Stomach smooth muscle (tissue), 2 donors: ENCODE data around the gene ZC3H12A.

ENCODE experiments used
- H3K27ac ChIP-seq: one replicate; pipeline ENCODE4 v1.7.0; 2013; ENCODE audit warnings: mild to moderate bottlenecking, low read length, inconsistent platforms
- H3K27me3 ChIP-seq, 2 donors: one replicate each; pipeline ENCODE4 v1.7.0; 2013; ENCODE audit warnings: low read length in 2 of 2; ENCODE audit not compliant: insufficient read depth in 2 of 2, control insufficient read depth in 1 of 2
- H3K36me3 ChIP-seq, 2 donors: one replicate each; pipeline ENCODE4 v1.7.0; 2013; ENCODE audit warnings: low read length in 2 of 2; ENCODE audit not compliant: control insufficient read depth in 2 of 2, insufficient read depth in 2 of 2
- H3K4me1 ChIP-seq: one replicate; pipeline ENCODE4 v1.7.0; 2013; ENCODE audit warnings: low read length; ENCODE audit not compliant: control insufficient read depth, insufficient read depth
- H3K4me3 ChIP-seq, 2 donors: one replicate each; pipeline ENCODE4 v1.7.0; 2013; ENCODE audit warnings: low read length in 2 of 2
- H3K9ac ChIP-seq, 2 donors: one replicate each; pipeline ENCODE4 v1.7.0; 2013; ENCODE audit warnings: low read length in 2 of 2, mild to moderate bottlenecking in 1 of 2
- H3K9me3 ChIP-seq, 2 donors: one replicate each; pipeline ENCODE4 v1.7.0; 2013; ENCODE audit warnings: low read length in 2 of 2; ENCODE audit not compliant: control insufficient read depth in 2 of 2
- donor health status: healthy.
- donor health status: Pancreatic carcinoma.

The ZC3H12A gene

DNA sequence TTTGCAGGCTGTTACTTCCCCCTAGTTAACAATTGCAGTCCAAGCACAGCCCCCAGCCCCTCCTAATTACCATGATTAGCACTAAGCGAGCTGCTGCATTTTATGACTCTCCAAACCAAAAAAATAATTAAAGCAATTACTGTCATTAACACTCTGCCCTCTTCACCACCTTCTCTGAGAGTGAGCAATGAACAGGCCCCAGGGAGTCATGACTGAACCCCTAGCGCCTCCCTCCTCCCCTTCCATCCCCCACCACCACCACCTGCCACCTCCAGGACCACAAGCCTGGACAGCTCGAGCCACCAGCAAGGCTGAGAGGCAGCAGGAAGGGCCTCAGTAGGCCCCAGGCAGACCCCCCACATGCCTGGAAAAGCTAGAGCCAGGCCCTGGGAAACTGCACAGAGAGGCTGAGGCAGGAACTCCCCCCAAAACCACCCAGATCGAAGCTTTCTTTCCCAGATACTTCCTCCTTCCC lies 35.5 kb upstream of the ZC3H12A start:
- H3K9me3 ChIP-seq = no peaks in the 10 kb centered on the region
- no peaks in the 10 kb centered on the region for H3K36me3 ChIP-seq
- no peaks in the 10 kb centered on the region for H3K4me1 ChIP-seq
- H3K9ac ChIP-seq = no peak overlapping the region
- peaks cover 3 to 24% of the 10 kb centered on the region in 2 donors for H3K27me3 ChIP-seq
- no peak overlapping the region for H3K27ac ChIP-seq
- no peak overlapping the region for H3K4me3 ChIP-seq

DNA sequence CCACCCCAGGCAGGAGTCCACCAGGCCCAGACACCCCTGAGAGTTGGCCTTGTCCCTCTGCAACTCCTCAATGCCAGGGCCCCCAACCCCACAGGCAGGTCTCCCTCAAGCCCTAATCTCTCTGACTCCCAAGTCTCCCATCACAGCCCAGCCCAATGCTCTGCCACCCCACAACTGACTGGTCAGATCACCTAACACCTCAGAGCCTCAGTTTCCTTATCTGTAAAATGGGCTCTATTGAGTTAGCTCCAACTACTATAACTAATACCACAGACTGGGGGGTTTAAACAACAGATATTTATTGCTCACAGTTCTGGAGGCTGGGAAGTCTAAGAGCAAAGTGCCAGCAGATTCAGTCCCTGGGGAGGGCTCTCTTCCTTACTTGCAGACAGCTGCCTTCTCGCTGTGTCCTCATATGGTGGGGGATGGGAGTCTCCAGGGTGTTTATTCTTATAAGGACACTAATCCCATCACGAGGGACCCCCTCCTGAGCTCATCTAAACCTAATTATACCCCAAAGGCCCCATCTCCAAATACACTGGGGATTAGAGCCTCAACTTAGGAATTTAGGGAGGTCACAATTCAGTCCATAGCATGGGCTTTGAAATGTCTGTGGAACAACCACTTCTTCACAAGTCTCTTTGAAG lies 34.9 kb upstream of the ZC3H12A start:
- Histone ChIP-seq H3K36me3 (no peaks in the 10 kb centered on the region), H3K27ac (no peak overlapping the region), H3K27me3 (peaks cover 3 to 24% of the 10 kb centered on the region in 2 donors), H3K9me3 (no peaks in the 10 kb centered on the region), H3K4me1 (no peaks in the 10 kb centered on the region), H3K9ac (no peak overlapping the region), H3K4me3 (no peak overlapping the region)

- no peak overlapping the region for H3K9ac ChIP-seq
- H3K4me3 ChIP-seq = no peak overlapping the region
- H3K27ac ChIP-seq = no peak overlapping the region
- H3K27me3 ChIP-seq = peaks cover 3 to 26% of the 10 kb centered on the region in 2 donors
- H3K4me1 ChIP-seq = no peaks in the 10 kb centered on the region
- H3K9me3 ChIP-seq = no peaks in the 10 kb centered on the region
- no peaks in the 10 kb centered on the region for H3K36me3 ChIP-seq
Measured at GRCh38 chr1:37441490-37441889, 32.9 kb upstream of the ZC3H12A start.

DNA sequence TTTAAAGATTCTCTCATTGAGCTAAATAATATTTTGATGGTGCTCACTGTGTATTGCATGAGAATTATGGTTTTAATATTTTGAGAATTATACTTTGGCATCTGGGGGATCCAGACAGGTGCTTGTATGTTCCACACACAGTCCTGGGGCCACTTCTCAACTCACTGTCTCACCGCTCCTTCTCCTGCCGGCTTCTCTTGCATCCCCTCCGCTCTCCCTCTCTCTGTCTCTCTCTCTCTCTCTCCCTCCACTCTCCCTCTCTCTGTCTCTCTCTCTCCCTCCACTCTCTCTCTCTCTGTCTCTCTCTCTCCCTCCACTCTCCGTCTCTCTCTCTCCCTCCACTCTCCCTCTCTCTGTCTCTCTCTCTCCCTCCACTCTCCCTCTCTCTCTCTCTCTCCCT lies 32.2 kb upstream of the ZC3H12A start:
- no peaks in the 10 kb centered on the region for H3K36me3 ChIP-seq
- peaks cover 8 to 26% of the 10 kb centered on the region in 2 donors for H3K27me3 ChIP-seq
- H3K4me1 ChIP-seq = no peaks in the 10 kb centered on the region
- H3K27ac ChIP-seq = no peak overlapping the region
- H3K9ac ChIP-seq = no peak overlapping the region
- H3K9me3 ChIP-seq = no peaks in the 10 kb centered on the region
- H3K4me3 ChIP-seq = no peak overlapping the region

DNA sequence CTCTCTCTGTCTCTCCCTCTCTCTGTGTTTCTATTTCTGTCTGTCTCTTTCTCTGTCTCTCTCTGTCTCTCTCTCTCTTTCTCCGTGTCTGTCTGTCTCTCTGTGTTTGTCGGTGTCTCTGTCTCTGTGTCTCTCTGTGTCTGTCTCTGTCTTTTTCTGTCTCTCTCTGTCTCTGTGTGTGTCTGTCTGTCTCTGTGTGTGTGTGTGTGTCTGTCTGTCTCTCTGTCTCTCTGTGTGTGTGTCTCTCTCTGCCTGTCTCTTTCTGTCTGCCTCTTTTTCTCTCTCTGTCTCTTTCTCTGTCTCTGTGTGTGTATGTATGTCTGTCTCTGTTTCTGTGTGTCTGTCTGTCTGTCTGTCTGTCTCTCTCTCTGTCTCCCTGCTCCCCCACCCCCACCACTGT lies 31.7 kb upstream of the ZC3H12A start:
- Histone ChIP-seq H3K27ac (no peak overlapping the region), H3K9me3 (no peaks in the 10 kb centered on the region), H3K4me1 (no peaks in the 10 kb centered on the region), H3K36me3 (no peaks in the 10 kb centered on the region), H3K27me3 (peaks cover 12 to 23% of the 10 kb centered on the region in 2 donors), H3K4me3 (no peak overlapping the region), H3K9ac (no peak overlapping the region)

- H3K4me1 ChIP-seq = no peaks in the 10 kb centered on the region
- H3K4me3 ChIP-seq = no peak overlapping the region
- no peaks in the 10 kb centered on the region for H3K36me3 ChIP-seq
- H3K9me3 ChIP-seq = no peaks in the 10 kb centered on the region
- H3K27me3 ChIP-seq = peaks cover 16 to 23% of the 10 kb centered on the region in 2 donors
- no peak overlapping the region for H3K27ac ChIP-seq
- H3K9ac ChIP-seq = no peak overlapping the region
Measured at GRCh38 chr1:37446874-37447273, 27.5 kb upstream of the ZC3H12A start.

DNA sequence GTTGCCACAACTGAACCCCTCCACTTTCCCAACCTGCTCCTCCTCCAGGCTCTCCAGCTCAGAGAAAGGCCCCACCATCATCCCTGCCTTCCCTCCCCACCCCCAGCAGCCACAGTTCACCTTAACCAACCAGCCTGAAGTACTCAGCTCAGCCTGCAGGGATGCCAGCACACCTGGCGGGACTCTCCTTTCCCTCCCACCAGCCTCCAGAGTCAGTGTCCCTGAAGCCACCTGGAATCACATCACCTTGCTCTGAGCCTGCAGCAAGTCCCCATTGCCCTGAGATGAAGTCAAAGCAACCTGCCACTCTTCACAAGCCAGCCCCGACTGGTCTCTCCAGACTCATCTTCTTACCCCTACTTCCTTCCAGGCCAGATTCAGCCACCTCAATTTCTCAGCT lies 26.2 kb upstream of the ZC3H12A start:
- H3K9ac ChIP-seq = no peak overlapping the region
- H3K4me3 ChIP-seq = no peak overlapping the region
- no peaks in the 10 kb centered on the region for H3K4me1 ChIP-seq
- no peak overlapping the region for H3K27ac ChIP-seq
- peaks cover 16 to 23% of the 10 kb centered on the region in 2 donors for H3K27me3 ChIP-seq
- no peaks in the 10 kb centered on the region for H3K9me3 ChIP-seq
- H3K36me3 ChIP-seq = no peaks in the 10 kb centered on the region

DNA sequence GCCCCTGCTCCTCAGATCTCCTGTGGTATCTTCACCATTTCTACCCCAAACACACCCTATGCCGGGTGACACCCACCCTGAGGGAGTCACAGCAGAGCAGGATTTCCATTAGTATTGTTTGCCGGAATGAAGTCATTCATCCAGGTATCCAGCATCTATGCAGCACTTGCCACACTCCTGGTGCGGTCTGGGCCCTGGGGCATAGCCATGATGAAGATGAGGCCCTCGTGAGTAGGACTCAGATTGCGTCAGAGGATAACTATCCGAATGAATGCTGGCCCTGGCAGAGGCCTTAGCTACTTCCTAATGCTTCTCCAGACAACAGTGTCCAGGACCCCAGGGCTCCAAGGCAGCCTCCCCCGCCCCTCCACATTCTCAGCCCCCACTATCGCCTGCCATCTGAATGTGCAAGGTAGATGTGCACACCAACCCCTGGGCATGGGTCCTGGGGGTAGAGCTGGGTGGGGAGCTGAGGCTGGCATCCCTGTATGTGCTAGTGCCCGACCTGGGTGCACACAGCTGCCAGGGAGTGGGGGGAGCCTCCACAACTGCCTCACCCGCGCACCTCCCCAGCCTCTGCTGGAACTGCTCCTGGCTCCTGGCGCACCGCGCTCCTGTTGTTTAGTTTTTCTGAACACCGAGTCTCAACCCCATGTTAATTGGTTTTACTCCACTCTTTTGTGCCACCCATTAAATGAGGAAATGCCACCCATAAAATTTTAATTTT lies 25.5 kb upstream of the ZC3H12A start:
- Histone ChIP-seq H3K4me3 (no peak overlapping the region), H3K9ac (no peak overlapping the region), H3K9me3 (no peaks in the 10 kb centered on the region), H3K36me3 (no peaks in the 10 kb centered on the region), H3K27me3 (peaks cover 16 to 23% of the 10 kb centered on the region in 2 donors), H3K27ac (no peak overlapping the region), H3K4me1 (no peaks in the 10 kb centered on the region)

- Histone ChIP-seq H3K4me1 (peaks cover 2% of the 10 kb centered on the region), H3K36me3 (no peaks in the 10 kb centered on the region), H3K9ac (no peak overlapping the region), H3K27ac (no peak overlapping the region), H3K27me3 (peaks cover 13 to 23% of the 10 kb centered on the region in 2 donors), H3K4me3 (no peak overlapping the region), H3K9me3 (no peaks in the 10 kb centered on the region)
Measured at GRCh38 chr1:37449936-37450335, 24.4 kb upstream of the ZC3H12A start.

DNA sequence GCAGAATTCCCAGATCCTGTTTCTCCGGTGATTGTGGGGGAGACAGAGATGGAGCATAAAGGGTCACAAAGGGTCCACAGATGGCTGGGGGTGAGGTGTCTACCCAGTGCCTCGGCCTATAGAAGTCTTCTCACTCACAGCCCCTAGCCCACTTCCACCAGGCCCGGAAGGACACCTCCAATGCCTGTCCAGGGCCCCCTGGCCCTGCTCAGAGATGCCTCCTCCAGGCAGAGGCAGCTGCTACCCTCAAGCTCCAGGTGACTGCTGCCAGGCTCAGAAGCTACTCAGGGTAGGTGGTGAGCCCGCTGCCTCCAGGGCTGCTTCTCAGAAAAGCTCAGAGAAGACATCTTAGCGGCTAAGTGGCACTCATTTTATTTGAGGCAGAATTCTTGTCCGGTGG lies 22.0 kb upstream of the ZC3H12A start:
- no peaks in the 10 kb centered on the region for H3K9me3 ChIP-seq

GRCh38 chr1:37453647-37454046 lies 20.7 kb upstream of the ZC3H12A start:
- peaks cover 5% of the 10 kb centered on the region for H3K4me1 ChIP-seq
- no peaks in the 10 kb centered on the region for H3K36me3 ChIP-seq
- H3K27ac ChIP-seq = no peak overlapping the region
- no peak overlapping the region for H3K4me3 ChIP-seq
- H3K27me3 ChIP-seq = peaks cover 4 to 7% of the 10 kb centered on the region in 2 donors
- H3K9me3 ChIP-seq = no peaks in the 10 kb centered on the region
- H3K9ac ChIP-seq = no peak overlapping the region

More for the DNA sequence above, 22.0 kb upstream of the ZC3H12A start:
- Histone ChIP-seq H3K9ac (no peak overlapping the region), H3K27ac (no peak overlapping the region), H3K4me1 (peaks cover 5% of the 10 kb centered on the region), H3K4me3 (no peak overlapping the region), H3K27me3 (peaks cover 9 to 16% of the 10 kb centered on the region in 2 donors), H3K36me3 (no peaks in the 10 kb centered on the region)
